ENCODE data around the gene RBBP8. TPM values are rescaled to one million over a fixed set of nuclear protein-coding genes. Genes with fewer than 3 reads are reported as not detected.
A peak's percentile ranks its signal among the peaks of the same experiment; 100 is the strongest.

Gene RBBP8
- total RNA-seq, 3 donors from 2014 or later = 18.5 to 21.4 (median 20.1) TPM

- Histone ChIP-seq H3K4me3 (no peak overlapping the region), H3K36me3 (ENCODE audit: low read depth) (no peaks in the 10 kb centered on the region), H3K9me3 (no peaks in the 10 kb centered on the region), H3K4me1 (ENCODE audit: low read depth) (peaks cover 7% of the 10 kb centered on the region)
- DNase-seq (no peak), ATAC-seq (peak; percentile 14)
- intact Hi-C loops (cut with DNase I, micrococcal nuclease) = no loop called here
- TF ChIP-seq, protein P1, sequence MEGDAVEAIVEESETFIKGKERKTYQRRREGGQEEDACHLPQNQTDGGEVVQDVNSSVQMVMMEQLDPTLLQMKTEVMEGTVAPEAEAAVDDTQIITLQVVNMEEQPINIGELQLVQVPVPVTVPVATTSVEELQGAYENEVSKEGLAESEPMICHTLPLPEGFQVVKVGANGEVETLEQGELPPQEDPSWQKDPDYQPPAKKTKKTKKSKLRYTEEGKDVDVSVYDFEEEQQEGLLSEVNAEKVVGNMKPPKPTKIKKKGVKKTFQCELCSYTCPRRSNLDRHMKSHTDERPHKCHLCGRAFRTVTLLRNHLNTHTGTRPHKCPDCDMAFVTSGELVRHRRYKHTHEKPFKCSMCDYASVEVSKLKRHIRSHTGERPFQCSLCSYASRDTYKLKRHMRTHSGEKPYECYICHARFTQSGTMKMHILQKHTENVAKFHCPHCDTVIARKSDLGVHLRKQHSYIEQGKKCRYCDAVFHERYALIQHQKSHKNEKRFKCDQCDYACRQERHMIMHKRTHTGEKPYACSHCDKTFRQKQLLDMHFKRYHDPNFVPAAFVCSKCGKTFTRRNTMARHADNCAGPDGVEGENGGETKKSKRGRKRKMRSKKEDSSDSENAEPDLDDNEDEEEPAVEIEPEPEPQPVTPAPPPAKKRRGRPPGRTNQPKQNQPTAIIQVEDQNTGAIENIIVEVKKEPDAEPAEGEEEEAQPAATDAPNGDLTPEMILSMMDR (IDR thresholded peaks at IDR 0.05) = no peak
These were observed 21.0 kb upstream of the RBBP8 start for GRCh38 chr18:22912149-22912548.

- TF ChIP-seq, protein P1 (IDR thresholded peaks at IDR 0.05) = no peak
- H3K4me3 ChIP-seq = no peak overlapping the region
- intact Hi-C loops (cut with DNase I, micrococcal nuclease) = no loop called here
- no peaks in the 10 kb centered on the region for H3K36me3 ChIP-seq (ENCODE audit: low read depth)
- peaks cover 7% of the 10 kb centered on the region for H3K4me1 ChIP-seq (ENCODE audit: low read depth)
- H3K9me3 ChIP-seq = no peaks in the 10 kb centered on the region
- ATAC-seq (no peak), DNase-seq (no peak)
These were observed 20.3 kb upstream of the RBBP8 start for GRCh38 chr18:22912835-22913234.

GRCh38 chr18:22913861-22914260 lies 19.3 kb upstream of the RBBP8 start:
- ATAC-seq = peak; percentile 98
- TF ChIP-seq, protein P1 (IDR thresholded peaks at IDR 0.05) = no peak
- peaks cover 7% of the 10 kb centered on the region for H3K4me1 ChIP-seq (ENCODE audit: low read depth)
- H3K9me3 ChIP-seq = no peaks in the 10 kb centered on the region
- intact Hi-C loops (cut with DNase I, micrococcal nuclease) = no loop called here
- peak; percentile 48 to 95 (median 57) for DNase-seq
- H3K36me3 ChIP-seq (ENCODE audit: low read depth) = no peaks in the 10 kb centered on the region
- H3K4me3 ChIP-seq = no peak overlapping the region

DNA sequence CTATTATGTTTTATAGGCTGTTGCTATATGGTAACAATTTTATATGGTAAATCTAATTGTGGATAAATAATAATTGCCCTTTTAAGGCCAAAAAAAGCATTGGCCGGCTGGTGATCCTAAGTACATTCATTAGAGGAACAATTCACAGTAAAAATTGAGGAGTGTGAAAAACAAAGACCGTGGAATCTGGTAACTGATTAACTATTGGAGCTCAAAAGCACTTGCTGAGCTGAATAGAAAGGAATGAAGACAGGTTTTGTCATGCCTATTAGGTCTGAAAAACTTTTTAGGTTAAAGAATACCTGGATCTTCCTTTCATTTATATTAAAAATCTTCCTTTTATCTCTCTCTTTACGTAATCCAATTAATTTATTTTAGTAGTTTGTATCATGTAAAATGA lies 18.5 kb upstream of the RBBP8 start:
- ATAC-seq = no peak
- no peak for DNase-seq
- Histone ChIP-seq H3K9me3 (no peaks in the 10 kb centered on the region), H3K36me3 (ENCODE audit: low read depth) (no peaks in the 10 kb centered on the region), H3K4me1 (ENCODE audit: low read depth) (peaks cover 7% of the 10 kb centered on the region), H3K4me3 (no peak overlapping the region)
- intact Hi-C loops (cut with DNase I, micrococcal nuclease) = no loop called here
- TF ChIP-seq, protein P1 (IDR thresholded peaks at IDR 0.05) = no peak

GRCh38 chr18:22915337-22915736 lies 17.8 kb upstream of the RBBP8 start:
- TF ChIP-seq, protein P1 (IDR thresholded peaks at IDR 0.05) = no peak
- no peak overlapping the region for H3K4me3 ChIP-seq
- H3K9me3 ChIP-seq = no peaks in the 10 kb centered on the region
- intact Hi-C loops (cut with DNase I, micrococcal nuclease) = no loop called here
- DNase-seq (no peak), ATAC-seq (no peak)
- peaks cover 7% of the 10 kb centered on the region for H3K4me1 ChIP-seq (ENCODE audit: low read depth)
- no peaks in the 10 kb centered on the region for H3K36me3 ChIP-seq (ENCODE audit: low read depth)

DNA sequence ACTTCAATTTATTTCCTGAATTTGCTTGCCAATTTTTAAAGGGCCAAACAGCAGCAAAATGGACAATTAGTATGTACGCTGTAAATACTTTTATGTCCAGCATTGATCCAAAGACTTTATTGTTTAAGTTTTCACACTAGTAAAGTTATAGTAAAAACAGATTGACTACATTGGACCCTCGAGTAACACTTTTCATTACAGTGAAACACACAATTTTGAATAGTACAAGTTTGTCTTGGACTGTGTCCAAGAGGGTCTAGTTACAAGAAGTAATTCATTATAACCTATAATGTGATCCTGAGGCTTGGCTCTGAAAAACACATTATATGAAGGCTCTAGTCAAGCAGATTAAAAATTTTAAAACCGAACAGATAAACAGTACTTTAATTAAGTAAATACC lies 11.4 kb upstream of the RBBP8 start:
- DNase-seq (no peak), ATAC-seq (no peak)
- TF ChIP-seq, protein P1 (IDR thresholded peaks at IDR 0.05) = no peak
- Histone ChIP-seq H3K4me3 (no peak overlapping the region), H3K36me3 (ENCODE audit: low read depth) (no peaks in the 10 kb centered on the region), H3K9me3 (no peaks in the 10 kb centered on the region), H3K4me1 (ENCODE audit: low read depth) (no peaks in the 10 kb centered on the region)
- intact Hi-C loops (cut with DNase I, micrococcal nuclease) = no loop called here

Data from mucosa of descending colon (tissue), 3 donors.